Body of pancreas (tissue), 4 donors: Measurements from ENCODE around the gene LSM4. TPM values are rescaled to one million over a fixed set of nuclear protein-coding genes. Genes with fewer than 3 reads are reported as not detected.

Experiments used
- ATAC-seq: fragments of 150-250 bp; one replicate; pipeline ENCODE4 v1.9.1; 2016
- DNase-seq, 4 donors: peaks; one replicate each; pipeline ENCODE4 v3.0.0-alpha.2; 2019
- H3K27ac ChIP-seq, 4 donors: fragments of 200-600 bp; sonication (generic); 1 replicate in 3 of 4; 2 replicates in 1 of 4; pipeline versions ENCODE4 v1.5.1 to v1.6.1; 2016 to 2019; ENCODE audit warnings: mild to moderate bottlenecking in 1 of 4, mixed read lengths in 1 of 4, moderate library complexity in 1 of 4
- H3K27me3 ChIP-seq, 2 donors: fragments of 200-600 bp; sonication (generic); one replicate each; pipeline ENCODE4 v1.6.0; 2016; ENCODE audit warnings: mild to moderate bottlenecking in 1 of 2
- H3K36me3 ChIP-seq, 2 donors: fragments of 200-600 bp; sonication (generic); replicated peaks in 1 of 2; 2 replicates each; pipeline ENCODE4 v1.5.1; 2016; ENCODE audit warnings: low read depth in 2 of 2; ENCODE audit not compliant: insufficient read depth in 1 of 2
- H3K4me1 ChIP-seq: fragments of 200-600 bp; sonication (generic); one replicate; pipeline ENCODE4 v1.6.0; 2016
- H3K4me3 ChIP-seq, 2 donors: fragments of 200-600 bp; sonication (generic); 1 replicate in 1 of 2; 2 replicates in 1 of 2; pipeline ENCODE4 v1.5.1; 2016 to 2019
- H3K9me3 ChIP-seq, 3 donors: fragments of 200-600 bp; sonication (generic); 1 replicate in 2 of 3; 2 replicates in 1 of 3; pipeline ENCODE4 v1.5.1; 2016
- POLR2A ChIP-seq, 3 donors: fragments of 450-650 bp; IDR thresholded peaks; one replicate each; pipeline ENCODE4 v1.6.1; 2016; ENCODE audit warnings: antibody characterized with exemption in 3 of 3, mild to moderate bottlenecking in 2 of 3
- WGBS, 2 donors: methylation state at CpG; one replicate each; pipeline ENCODE4 v1.1.5; 2017; 5-methylcytosine and 5-hydroxymethylcytosine counted together
- intact Hi-C: fragments of 100-400 bp; cut with DNase I; formaldehyde crosslinking; loops from one replicate; pipeline ENCODE4 v1.15.1; 2023
- total RNA-seq, 2 donors: library from RNA; depleted of rRNA; stranded (reverse); fragments of >200 nt; gene quantifications; one replicate each; pipeline ENCODE4 v1.1.0, GENCODE V29; 2016
- TF ChIP-seq, protein P1 (sequence below), 7 experiments: fragments of 450-650 bp in 4 of 7; fragments of 200-600 bp in 3 of 7; sonication (generic) in 3 of 7; IDR thresholded peaks; one replicate each; pipeline ENCODE4 v1.5.1; 2016 to 2019; ENCODE audit warnings: antibody characterized with exemption in 7 of 7

The LSM4 gene
- total RNA-seq, 2 donors from 2014 or later = 45.7 to 94.6 TPM

GRCh38 chr19:18309525-18310064, 13.3 kb downstream of the LSM4 start:
- ATAC-seq = no peak
- H3K4me1 ChIP-seq = peaks cover 20% of the 10 kb centered on the region
- H3K9me3 ChIP-seq = no peaks in the 10 kb centered on the region
- H3K4me3 ChIP-seq = no peak overlapping the region
- H3K27me3 ChIP-seq = no peaks in the 10 kb centered on the region
- WGBS, 2 donors = 89% methylated on average over 32 of the region's 33 CpGs; no CpG with 5 or more reads in 1 of the 2 donors
- H3K27ac ChIP-seq = no peak overlapping the region
- H3K36me3 ChIP-seq = peaks cover 0 to 2% of the 10 kb centered on the region in 2 donors
- TF ChIP-seq, protein P1, sequence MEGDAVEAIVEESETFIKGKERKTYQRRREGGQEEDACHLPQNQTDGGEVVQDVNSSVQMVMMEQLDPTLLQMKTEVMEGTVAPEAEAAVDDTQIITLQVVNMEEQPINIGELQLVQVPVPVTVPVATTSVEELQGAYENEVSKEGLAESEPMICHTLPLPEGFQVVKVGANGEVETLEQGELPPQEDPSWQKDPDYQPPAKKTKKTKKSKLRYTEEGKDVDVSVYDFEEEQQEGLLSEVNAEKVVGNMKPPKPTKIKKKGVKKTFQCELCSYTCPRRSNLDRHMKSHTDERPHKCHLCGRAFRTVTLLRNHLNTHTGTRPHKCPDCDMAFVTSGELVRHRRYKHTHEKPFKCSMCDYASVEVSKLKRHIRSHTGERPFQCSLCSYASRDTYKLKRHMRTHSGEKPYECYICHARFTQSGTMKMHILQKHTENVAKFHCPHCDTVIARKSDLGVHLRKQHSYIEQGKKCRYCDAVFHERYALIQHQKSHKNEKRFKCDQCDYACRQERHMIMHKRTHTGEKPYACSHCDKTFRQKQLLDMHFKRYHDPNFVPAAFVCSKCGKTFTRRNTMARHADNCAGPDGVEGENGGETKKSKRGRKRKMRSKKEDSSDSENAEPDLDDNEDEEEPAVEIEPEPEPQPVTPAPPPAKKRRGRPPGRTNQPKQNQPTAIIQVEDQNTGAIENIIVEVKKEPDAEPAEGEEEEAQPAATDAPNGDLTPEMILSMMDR (IDR thresholded peaks at IDR 0.05) = no peak
- TF ChIP-seq POLR2A (IDR thresholded peaks at IDR 0.05) = no peak
- intact Hi-C loops = no loop called here
- no peak for DNase-seq

- ATAC-seq (no peak), DNase-seq (no peak)
- no peaks in the 10 kb centered on the region for H3K9me3 ChIP-seq
- intact Hi-C loops = no loop called here
- no peak for TF ChIP-seq POLR2A (IDR thresholded peaks at IDR 0.05)
- TF ChIP-seq, protein P1 (IDR thresholded peaks at IDR 0.05) = no peak
- 95% methylated on average over 7 of the region's 7 CpGs; no CpG with 5 or more reads in 1 of the 2 donors for WGBS, 2 donors
- no peak overlapping the region for H3K4me3 ChIP-seq
- peaks cover 25% of the 10 kb centered on the region for H3K4me1 ChIP-seq
- H3K36me3 ChIP-seq = peaks cover 0 to 2% of the 10 kb centered on the region in 2 donors
- H3K27ac ChIP-seq = no peak overlapping the region
- H3K27me3 ChIP-seq = no peaks in the 10 kb centered on the region
These were observed 13.9 kb downstream of the LSM4 start for GRCh38 chr19:18308948-18309325.

GRCh38 chr19:18308051-18308947, 14.6 kb downstream of the LSM4 start:
- no peaks in the 10 kb centered on the region for H3K27me3 ChIP-seq
- TF ChIP-seq, protein P1 (IDR thresholded peaks at IDR 0.05) = no peak
- no peak for TF ChIP-seq POLR2A (IDR thresholded peaks at IDR 0.05)
- no peaks in the 10 kb centered on the region for H3K9me3 ChIP-seq
- H3K4me3 ChIP-seq = no peak overlapping the region
- H3K27ac ChIP-seq = no peak overlapping the region
- intact Hi-C loops = no loop called here
- DNase-seq (no peak), ATAC-seq (no peak)
- WGBS, 2 donors = 89 to 93% methylated on average over 11 to 20 of the region's 20 CpGs
- H3K4me1 ChIP-seq = peaks cover 31% of the 10 kb centered on the region
- peaks cover 0 to 2% of the 10 kb centered on the region in 2 donors for H3K36me3 ChIP-seq

DNA sequence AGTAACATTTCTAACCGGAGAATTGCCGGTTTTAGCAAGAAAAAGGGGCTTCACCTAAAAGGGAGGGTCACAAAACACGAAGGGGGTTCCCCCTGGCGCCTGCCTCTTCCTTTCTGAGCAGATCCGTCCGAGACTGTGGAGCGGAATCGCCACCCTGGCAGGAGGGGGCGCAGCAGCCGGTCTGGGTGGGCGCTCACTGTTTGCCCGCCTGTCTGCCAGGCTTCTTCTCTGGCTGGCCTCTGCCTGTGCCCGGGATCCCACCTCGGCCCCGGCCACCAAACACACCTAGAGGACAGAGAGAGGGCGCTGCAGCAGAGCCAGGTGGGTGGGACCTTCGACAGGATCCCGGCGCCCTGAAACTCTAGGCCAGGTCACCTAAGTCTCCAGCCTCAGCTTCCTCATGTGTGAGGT, 15.6 kb downstream of the LSM4 start:
- intact Hi-C loops = no loop called here
- no peaks in the 10 kb centered on the region for H3K9me3 ChIP-seq
- H3K4me1 ChIP-seq = peaks cover 27% of the 10 kb centered on the region
- 85 to 97% methylated on average over 10 to 19 of the region's 19 CpGs for WGBS, 2 donors
- DNase-seq = no peak
- no peak for ATAC-seq
- H3K27me3 ChIP-seq = no peaks in the 10 kb centered on the region
- no peak overlapping the region for H3K27ac ChIP-seq
- no peak overlapping the region for H3K4me3 ChIP-seq
- peaks cover 0 to 2% of the 10 kb centered on the region in 2 donors for H3K36me3 ChIP-seq
- no peak for TF ChIP-seq POLR2A (IDR thresholded peaks at IDR 0.05)
- TF ChIP-seq, protein P1 (IDR thresholded peaks at IDR 0.05) = no peak
